KOPT-K1 (cell line): ENCODE data around the gene CAMK2D.

Experiments used
- H3K27ac ChIP-seq: fragments of 200-600 bp; sonication (generic); 2 replicates; pipeline ENCODE4 v1.5.1; 2016; ENCODE audit warnings: antibody characterized with exemption, mild to moderate bottlenecking, low read depth, low read length; ENCODE audit not compliant: poor library complexity, severe bottlenecking
- H3K36me3 ChIP-seq: fragments of 200-600 bp; sonication (generic); 2 replicates; pipeline ENCODE4 v1.5.1; 2017; ENCODE audit warnings: antibody characterized with exemption, mild to moderate bottlenecking, low read length, moderate library complexity; ENCODE audit not compliant: insufficient read depth
- H3K9me3 ChIP-seq: fragments of 200-600 bp; sonication (generic); 2 replicates; pipeline ENCODE4 v1.5.1; 2017; ENCODE audit warnings: antibody characterized with exemption, low read length, mild to moderate bottlenecking; ENCODE audit not compliant: insufficient read depth, poor library complexity, severe bottlenecking

CAMK2D gene

DNA sequence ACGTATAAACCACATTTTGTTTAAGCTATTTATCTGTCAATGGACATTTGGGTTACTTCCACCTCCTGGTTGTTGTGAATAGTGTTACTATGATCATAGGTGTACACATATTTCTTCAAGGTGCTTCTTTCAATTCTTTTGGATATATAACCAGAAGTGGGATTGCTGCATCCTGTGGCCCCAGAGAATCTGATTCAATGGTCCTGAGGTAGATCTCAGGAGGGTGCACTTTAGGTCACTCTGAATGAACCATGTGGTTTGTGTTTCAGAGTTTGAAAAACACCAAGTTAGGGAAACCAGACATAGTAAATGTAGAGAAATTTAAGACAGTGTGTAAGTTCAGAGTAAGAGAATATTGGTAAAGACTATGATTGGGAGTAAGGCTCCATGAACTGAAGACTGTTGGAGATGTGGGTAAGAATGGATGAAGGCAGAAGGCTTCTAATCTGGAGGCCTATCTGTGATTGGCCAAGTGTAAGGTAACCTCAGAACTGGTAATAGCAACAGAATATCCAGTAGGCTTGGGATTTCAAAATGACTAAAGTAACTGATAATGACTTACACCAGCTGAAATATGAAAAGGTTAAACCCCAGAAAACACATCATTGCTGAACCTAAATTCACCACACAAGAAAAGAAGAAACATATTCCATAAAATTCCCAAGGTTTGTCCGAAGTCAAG is 236.9 kb downstream of the CAMK2D start:
- Histone ChIP-seq H3K9me3 (no peaks in the 10 kb centered on the region), H3K27ac (no peak overlapping the region), H3K36me3 (no peaks in the 10 kb centered on the region)

DNA sequence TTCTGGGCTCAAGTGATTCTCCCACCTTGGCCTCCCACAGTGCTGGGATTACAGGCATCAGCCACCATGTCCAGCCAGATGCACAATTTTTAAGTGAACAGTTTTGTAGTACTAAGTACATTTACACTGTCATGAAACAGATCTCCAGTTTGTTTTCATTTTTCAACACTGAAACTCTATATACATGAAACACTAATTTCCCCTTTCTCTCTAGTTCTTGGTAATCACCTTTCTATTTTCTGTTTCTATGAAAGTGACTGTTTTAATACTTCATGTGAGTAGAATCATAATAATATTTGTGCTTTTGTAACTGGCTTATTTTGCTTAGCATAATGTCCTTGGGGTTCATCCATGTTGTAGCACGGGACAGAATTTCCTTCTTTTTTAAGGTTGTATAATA is 237.4 kb downstream of the CAMK2D start:
- no peaks in the 10 kb centered on the region for H3K36me3 ChIP-seq
- no peak overlapping the region for H3K27ac ChIP-seq
- no peaks in the 10 kb centered on the region for H3K9me3 ChIP-seq

DNA sequence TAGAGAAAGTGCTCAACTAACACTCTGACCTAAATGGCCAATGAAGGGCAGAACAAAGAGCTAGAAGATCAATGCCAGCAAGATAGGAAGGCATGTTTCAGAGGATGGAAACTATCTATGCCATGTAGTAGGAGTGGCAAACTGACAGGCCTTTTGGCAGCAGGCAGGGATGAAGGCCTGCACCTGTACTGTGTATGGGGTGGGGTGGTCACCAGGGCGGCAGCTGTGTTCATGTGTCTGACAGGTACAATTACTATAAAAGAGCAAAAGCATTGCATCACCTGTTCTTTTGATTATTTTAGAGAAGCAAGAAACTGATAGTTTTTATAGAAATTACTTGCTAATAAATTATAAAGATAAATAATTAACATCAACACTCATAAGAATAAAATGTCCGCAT is 239.1 kb downstream of the CAMK2D start:
- Histone ChIP-seq H3K9me3 (no peaks in the 10 kb centered on the region), H3K27ac (no peak overlapping the region), H3K36me3 (no peaks in the 10 kb centered on the region)

DNA sequence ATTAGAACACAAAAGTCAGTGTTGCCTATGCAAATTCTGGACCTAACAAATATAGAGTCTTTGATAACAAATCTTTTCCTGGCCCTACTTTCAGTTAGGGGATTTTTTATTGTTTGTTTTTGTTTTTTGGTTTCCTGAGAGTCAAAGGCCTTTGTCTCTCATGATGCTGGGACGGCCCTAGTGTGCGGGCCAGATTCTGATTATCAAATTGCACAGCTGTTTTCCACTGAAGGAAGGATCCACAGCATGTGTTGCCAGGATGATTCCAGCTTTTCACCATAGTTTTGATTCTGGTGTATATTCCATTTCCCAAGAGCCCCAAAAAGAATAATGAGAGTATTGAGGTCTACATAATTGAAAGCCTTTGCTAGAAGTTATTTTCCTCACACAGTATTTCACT is 248.2 kb downstream of the CAMK2D start:
- Histone ChIP-seq H3K36me3 (peaks cover 23% of the 10 kb centered on the region), H3K27ac (no peak overlapping the region), H3K9me3 (no peaks in the 10 kb centered on the region)

DNA sequence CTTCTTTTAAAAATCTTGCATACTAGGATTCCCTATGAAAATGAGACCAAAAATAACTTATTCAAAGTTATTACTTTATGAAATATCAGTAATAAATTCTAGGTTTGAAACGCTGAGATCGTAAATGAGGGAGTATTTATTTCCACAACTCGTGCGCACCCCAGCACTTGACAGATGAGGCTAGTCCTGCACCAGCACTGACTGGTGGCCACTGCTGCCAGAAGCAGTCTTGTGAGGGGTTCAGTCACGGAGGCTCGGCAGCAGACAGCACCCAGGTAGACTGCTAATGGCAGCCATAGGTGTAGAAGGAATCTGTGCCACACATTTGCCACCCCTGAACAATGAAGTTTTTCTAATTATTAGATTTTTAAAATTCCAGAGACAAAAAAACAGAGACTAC is 248.7 kb downstream of the CAMK2D start:
- peaks cover 27% of the 10 kb centered on the region for H3K36me3 ChIP-seq

DNA sequence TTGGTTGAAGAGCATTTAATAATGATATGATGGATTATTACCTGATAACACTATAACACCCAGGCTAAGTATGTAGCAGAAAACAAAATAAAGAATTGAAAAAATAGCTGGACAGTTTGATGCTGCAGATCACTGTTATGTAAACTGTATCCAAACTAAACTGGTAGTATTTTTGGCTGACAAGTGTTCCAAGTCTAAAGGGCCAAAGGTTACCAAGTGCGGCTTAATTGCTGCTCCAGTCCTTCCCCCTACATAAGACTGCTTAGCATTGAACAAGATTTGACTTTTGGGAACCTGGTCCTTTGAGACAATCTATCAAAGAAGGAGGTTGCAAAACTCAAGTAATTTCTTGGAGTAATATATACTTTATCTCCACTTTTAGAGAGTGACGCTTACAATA is 249.6 kb downstream of the CAMK2D start:
- Histone ChIP-seq H3K9me3 (no peaks in the 10 kb centered on the region), H3K27ac (no peak overlapping the region), H3K36me3 (peaks cover 28% of the 10 kb centered on the region)

More for the DNA sequence above, 248.7 kb downstream of the CAMK2D start:
- Histone ChIP-seq H3K9me3 (no peaks in the 10 kb centered on the region), H3K27ac (no peak overlapping the region)

DNA sequence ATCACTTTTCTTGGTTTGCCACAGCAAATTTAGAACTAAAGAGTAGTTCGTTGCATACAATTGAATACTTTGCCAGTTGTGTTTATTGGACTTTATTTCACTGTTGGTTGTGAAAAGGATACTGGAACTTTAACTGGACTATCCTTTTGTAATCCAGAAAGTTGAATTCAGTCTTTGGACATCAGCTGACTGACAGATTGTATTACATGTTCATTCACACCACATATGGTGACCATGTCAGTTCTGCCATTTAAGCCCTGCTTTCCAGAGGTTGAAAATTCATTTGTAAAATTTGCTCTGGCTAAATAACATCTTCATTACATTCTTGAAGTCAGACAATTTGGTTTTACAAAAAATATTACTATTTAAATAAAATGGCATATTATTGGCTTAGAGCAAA is 251.7 kb downstream of the CAMK2D start:
- Histone ChIP-seq H3K36me3 (peaks cover 28% of the 10 kb centered on the region), H3K9me3 (no peaks in the 10 kb centered on the region), H3K27ac (no peak overlapping the region)

DNA sequence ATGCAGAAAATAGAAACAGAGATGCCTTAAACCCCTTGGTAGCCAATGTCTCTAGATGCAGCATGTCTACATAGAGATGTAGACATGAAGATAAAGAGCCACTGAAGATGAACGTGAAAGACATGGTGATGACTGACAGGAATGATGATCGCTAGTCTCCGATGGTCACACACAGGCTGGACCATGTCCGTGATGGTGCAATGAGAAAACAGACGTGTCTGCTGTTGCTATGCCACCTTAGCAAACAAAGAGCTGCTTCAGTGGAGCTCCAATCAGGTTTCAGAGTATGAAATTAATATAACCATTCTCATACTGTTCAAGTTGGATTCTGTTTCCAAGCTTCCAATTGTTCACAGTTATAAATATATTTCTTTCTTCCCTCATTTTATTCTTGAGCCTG is 256.5 kb downstream of the CAMK2D start:
- Histone ChIP-seq H3K36me3 (peaks cover 5% of the 10 kb centered on the region), H3K27ac (no peak overlapping the region), H3K9me3 (no peaks in the 10 kb centered on the region)

DNA sequence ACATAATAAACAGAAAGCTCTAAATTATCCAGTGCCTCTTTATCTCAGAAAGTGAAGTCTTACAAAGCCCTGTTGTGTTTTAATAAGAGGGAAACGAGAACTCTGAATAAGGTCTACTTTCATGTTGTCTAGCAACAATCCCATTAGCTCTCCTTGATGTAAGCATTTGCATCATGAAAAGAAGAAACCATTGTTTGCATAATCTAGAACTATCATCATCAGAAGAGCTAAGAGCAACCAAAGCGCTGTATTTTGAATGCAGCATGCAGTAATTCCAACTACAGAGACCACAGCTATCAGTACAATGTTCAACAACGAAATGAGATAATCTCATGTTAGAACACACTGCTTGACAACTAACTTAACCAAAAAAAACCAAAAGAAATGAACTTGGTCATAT is 257.1 kb downstream of the CAMK2D start:
- H3K9me3 ChIP-seq = no peaks in the 10 kb centered on the region
- H3K36me3 ChIP-seq = peaks cover 5% of the 10 kb centered on the region
- no peak overlapping the region for H3K27ac ChIP-seq

DNA sequence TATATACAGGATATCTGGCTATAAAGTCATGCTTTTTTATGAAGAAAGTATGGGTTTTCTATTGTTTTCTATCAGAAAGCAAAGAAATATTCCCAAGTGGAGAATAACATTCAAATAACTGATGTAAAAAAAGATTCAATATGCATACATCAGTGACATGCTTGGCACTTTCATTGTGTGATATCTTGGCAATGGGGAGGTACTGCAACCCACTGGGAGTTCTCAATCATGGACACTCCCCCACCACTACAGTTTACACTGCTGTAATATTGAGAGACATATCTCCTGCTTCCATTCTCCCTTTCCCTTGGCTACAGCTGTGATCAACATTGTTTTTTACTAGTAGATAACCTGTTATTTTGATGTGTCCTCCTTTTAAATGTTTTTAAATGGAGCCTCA is 257.8 kb downstream of the CAMK2D start:
- Histone ChIP-seq H3K36me3 (peaks cover 5% of the 10 kb centered on the region), H3K9me3 (no peaks in the 10 kb centered on the region), H3K27ac (no peak overlapping the region)

DNA sequence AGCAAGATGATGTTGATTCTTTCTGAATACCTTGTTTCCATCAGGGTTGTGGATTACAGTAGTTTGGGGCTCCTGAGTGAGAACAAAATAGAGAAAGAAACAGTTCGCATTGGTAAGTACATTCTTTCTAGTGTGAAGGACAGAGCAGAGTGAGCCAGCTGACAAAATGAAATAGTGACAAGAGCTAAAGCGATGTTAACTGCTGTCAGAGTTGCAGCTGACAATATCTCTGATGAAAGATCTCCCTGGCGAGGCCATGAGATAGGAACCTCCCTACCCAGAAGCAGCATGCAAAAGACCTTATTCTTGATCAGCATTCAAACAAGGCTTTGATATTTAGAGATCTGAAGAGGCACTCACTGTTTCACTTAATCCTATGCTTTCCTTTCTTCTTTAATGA is 258.6 kb downstream of the CAMK2D start:
- no peak overlapping the region for H3K27ac ChIP-seq
- peaks cover 1% of the 10 kb centered on the region for H3K36me3 ChIP-seq
- no peaks in the 10 kb centered on the region for H3K9me3 ChIP-seq

DNA sequence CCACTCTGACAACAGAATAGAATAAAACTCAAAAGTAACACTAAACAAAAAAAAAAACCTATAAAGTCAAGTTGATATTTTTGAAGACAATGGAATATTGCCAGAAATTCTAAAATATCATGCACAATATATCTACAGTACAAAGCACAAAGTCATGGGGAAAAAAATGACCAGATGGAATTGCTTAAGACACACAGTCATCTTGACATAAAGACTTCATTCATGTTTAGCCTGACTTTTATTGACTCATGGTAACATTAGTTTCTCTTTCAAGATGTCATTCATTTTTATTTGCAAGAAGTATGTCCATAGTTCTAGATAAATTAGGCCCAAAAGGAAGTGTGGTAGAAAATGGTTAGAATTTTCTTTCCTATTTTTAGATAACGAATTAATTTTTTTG is 259.1 kb downstream of the CAMK2D start:
- Histone ChIP-seq H3K27ac (no peak overlapping the region), H3K9me3 (no peaks in the 10 kb centered on the region), H3K36me3 (no peaks in the 10 kb centered on the region; the same call in 1 of the 2 replicates)

DNA sequence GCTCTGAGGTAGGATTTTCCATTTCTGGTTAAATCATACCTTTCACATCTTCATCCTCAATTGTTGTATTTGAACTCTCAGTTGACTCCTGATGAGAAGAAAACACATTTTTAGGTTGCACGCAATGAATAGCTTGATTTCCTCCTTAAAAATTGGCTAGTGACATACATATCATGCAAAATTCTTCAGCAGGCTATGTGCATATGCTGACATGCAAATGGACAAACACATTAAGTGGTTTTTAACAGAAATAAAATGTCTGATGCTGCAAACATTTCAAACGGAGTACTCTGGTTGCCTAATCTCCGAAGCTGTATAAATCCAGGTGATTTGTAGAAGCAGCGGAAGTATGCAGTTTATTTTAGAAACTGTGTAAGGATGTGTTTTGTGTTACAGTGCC is 261.1 kb downstream of the CAMK2D start:
- H3K27ac ChIP-seq = no peak overlapping the region
- peaks cover 5% of the 10 kb centered on the region for H3K36me3 ChIP-seq
- no peaks in the 10 kb centered on the region for H3K9me3 ChIP-seq

DNA sequence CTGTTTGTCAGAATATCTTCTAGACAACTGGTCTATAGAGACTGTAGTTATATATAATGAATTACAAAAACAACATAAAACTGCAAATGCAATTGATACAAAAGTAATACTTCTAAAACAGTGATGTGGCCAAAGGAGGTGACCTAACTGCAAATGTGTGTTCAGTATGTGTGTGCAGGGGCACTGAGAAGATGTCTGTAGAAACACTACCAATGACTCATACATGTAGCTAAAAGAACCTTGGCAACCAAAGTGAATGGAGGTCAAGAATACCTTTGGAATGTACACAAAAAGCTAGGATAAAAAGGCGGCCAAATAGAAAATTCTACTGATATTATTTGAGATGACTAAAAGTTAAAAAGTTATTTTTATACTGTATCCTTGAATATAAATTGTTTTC is 261.8 kb downstream of the CAMK2D start:
- peaks cover 9% of the 10 kb centered on the region for H3K36me3 ChIP-seq
- no peak overlapping the region for H3K27ac ChIP-seq
- H3K9me3 ChIP-seq = no peaks in the 10 kb centered on the region

DNA sequence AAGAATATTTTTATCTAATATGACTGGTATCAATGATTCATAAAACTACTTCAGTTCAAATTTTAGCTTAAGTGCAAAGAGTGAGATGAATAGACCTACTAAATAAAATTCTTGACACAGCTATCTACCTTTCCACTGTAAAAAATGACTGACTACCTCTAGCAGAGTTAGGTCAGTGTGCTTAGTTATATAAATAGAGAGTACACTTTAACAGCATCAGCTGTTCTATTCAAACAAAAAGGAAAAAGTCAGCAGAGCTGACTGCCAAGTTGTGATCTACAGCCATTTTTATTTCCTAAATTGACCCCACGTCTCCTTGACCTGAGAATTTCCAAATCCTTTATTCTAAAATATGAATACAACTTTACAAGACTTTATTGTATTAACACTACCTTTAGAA is 262.4 kb downstream of the CAMK2D start:
- Histone ChIP-seq H3K9me3 (no peaks in the 10 kb centered on the region), H3K36me3 (peaks cover 9% of the 10 kb centered on the region), H3K27ac (no peak overlapping the region)

DNA sequence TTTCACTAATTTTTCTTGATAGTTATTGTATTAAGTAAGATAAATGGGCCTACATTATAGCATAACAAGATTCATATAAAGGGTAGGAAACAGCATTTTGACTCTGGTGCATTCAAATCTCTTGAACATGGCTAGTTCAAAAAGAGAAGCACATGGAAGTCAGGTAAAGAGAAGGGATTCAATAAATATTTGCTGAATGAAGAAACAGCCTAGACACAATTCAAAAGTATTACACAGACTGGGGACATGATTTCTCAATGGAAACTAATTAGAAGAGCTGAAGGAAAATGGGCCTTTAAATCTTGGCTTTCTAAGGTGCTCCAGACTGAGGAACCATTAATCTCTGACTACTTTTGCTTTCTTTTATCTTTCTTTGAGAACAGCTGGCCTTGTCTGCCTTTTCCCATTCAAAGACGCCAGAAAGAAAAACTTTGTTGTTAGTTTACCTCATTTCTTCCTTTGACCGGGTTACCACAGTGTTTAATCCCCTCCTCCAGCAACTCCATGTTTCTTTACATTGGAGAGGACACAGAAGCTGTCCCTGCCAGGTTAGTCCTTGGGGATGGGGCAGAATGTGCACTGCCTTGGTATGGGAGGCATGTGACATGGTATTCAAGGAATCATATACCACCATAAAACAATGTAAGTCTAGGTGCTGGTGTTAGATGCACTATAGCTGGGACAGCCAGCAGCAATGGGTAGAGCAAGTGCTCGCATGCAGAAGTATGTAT is 264.2 kb downstream of the CAMK2D start:
- peaks cover 9% of the 10 kb centered on the region for H3K36me3 ChIP-seq
- no peaks in the 10 kb centered on the region for H3K9me3 ChIP-seq
- no peak overlapping the region for H3K27ac ChIP-seq
